HepG2 (cell line): Measurements from ENCODE around the gene NPBWR2. TPM values are rescaled to one million over a fixed set of nuclear protein-coding genes. Genes with fewer than 3 reads are reported as not detected.

Source experiments
- ARID3A ChIP-seq: IDR thresholded peaks from 2 replicates; pipeline ENCODE4 v1.6.1; 2012; ENCODE audit warnings: low read depth, low read length, improper control_type of control experiment
- E2F2 ChIP-seq: sonication (generic); formaldehyde crosslinking; IDR thresholded peaks from 2 replicates; pipeline ENCODE4 v1.4.0; 2020; ENCODE audit warnings: missing genetic modification reagents, borderline replicate concordance
- FOXC1 ChIP-seq: sonication (generic); formaldehyde crosslinking; IDR thresholded peaks from 2 replicates; pipeline ENCODE4 v1.8.0; 2022; ENCODE audit warnings: mild to moderate bottlenecking, missing genetic modification reagents, borderline replicate concordance
- GATAD2A ChIP-seq: IDR thresholded peaks from 2 replicates; pipeline ENCODE4 v1.6.1; 2016
- GMEB1 ChIP-seq: sonication (generic); formaldehyde crosslinking; IDR thresholded peaks from 2 replicates; pipeline ENCODE4 v1.5.1; 2020; ENCODE audit warnings: missing genetic modification reagents, mild to moderate bottlenecking, borderline replicate concordance
- HHEX ChIP-seq: IDR thresholded peaks from 2 replicates; pipeline ENCODE4 v1.6.1; 2016; ENCODE audit warnings: control low read depth
- HNRNPLL ChIP-seq: fragments of 200-400 bp; formaldehyde crosslinking; IDR thresholded peaks from 2 replicates; pipeline ENCODE4 v1.6.1; 2017; ENCODE audit warnings: mild to moderate bottlenecking, low read depth, low read length; ENCODE audit not compliant: poor library complexity, severe bottlenecking
- JUNB ChIP-seq: sonication (generic); formaldehyde crosslinking; IDR thresholded peaks from 2 replicates; pipeline ENCODE4 v1.8.0; 2022; ENCODE audit warnings: missing genetic modification reagents, mild to moderate bottlenecking, borderline replicate concordance
- MIER2 ChIP-seq: IDR thresholded peaks from 2 replicates; pipeline ENCODE4 v1.6.1; 2016; ENCODE audit warnings: missing biosample characterization, missing genetic modification reagents
- MLX ChIP-seq: IDR thresholded peaks from 2 replicates; pipeline ENCODE4 v1.6.1; 2016
- NFKBIZ ChIP-seq: IDR thresholded peaks from 2 replicates; pipeline ENCODE4 v1.6.1; 2018; ENCODE audit warnings: missing genetic modification reagents, missing compliant biosample characterization
- TERF1 ChIP-seq: sonication (generic); formaldehyde crosslinking; IDR thresholded peaks from 2 replicates; pipeline ENCODE4 v1.8.0; 2022; ENCODE audit warnings: mild to moderate bottlenecking, missing genetic modification reagents, moderate library complexity
- TP53 ChIP-seq: sonication (generic); formaldehyde crosslinking; conservative IDR thresholded peaks from 2 replicates; pipeline ENCODE4 v1.4.0; 2020; ENCODE audit warnings: missing genetic modification reagents
- ZBTB2 ChIP-seq: sonication (generic); formaldehyde crosslinking; IDR thresholded peaks from 2 replicates; pipeline ENCODE4 v1.8.0; 2022; ENCODE audit warnings: low read depth, missing genetic modification reagents
- ZBTB38 ChIP-seq: sonication (generic); formaldehyde crosslinking; IDR thresholded peaks from 2 replicates; pipeline ENCODE4 v1.5.1; 2020; ENCODE audit warnings: mild to moderate bottlenecking, missing genetic modification reagents
- ZFP62 ChIP-seq: sonication (generic); formaldehyde crosslinking; IDR thresholded peaks from 2 replicates; pipeline ENCODE4 v1.4.0; 2020; ENCODE audit warnings: missing genetic modification reagents
- ZFX ChIP-seq: sonication (generic); formaldehyde crosslinking; IDR thresholded peaks from 2 replicates; pipeline ENCODE4 v1.4.0; 2020; ENCODE audit warnings: mild to moderate bottlenecking, low read depth, missing genetic modification reagents, moderate library complexity
- ZGPAT ChIP-seq: IDR thresholded peaks from 2 replicates; pipeline ENCODE4 v1.6.1; 2016; ENCODE audit warnings: mild to moderate bottlenecking
- ZNF552 ChIP-seq: sonication (generic); formaldehyde crosslinking; IDR thresholded peaks from 2 replicates; pipeline ENCODE4 v1.9.0; 2022; ENCODE audit warnings: missing genetic modification reagents, mild to moderate bottlenecking, borderline replicate concordance
- polyA plus RNA-seq, 8 experiments: library from polyadenylated mRNA; depleted of rRNA in 3 of 8; stranded (reverse) in 7 of 8; unstranded in 1 of 8; fragments of >200 nt; fragmentation: Illumina TruSeq in 4 of 8; extraction: Trizol in 4 of 8; gene quantifications; 2 replicates each; pipeline versions ENCODE4 v1.2.1 to v1.2.3, GENCODE V29; 2011 to 2016; ENCODE audit warnings: low read depth in 4 of 8, missing spikeins in 1 of 8, mixed read lengths in 1 of 8; ENCODE audit not compliant: insufficient read depth in 1 of 8
- total RNA-seq, 5 experiments: library from RNA; depleted of rRNA; stranded (reverse); fragments of >200 nt; fragmentation: Illumina TruSeq; extraction: Trizol; gene quantifications; 2 replicates each; pipeline ENCODE4 v1.2.3, GENCODE V29; 2016; ENCODE audit warnings: low read depth in 1 of 5

The NPBWR2 gene
- total and polyA plus RNA-seq, 2 of the 13 experiments (the other 11 are each of a cell fraction or from before 2014, with no cell fraction given) = not detected

GRCh38 chr20:64063389-64064144 is 43.8 kb downstream of the NPBWR2 start (continued):
- TF ChIP-seq ZGPAT (CRISPR knock-in tag) (no peak; the same call in 1 of the 2 replicates), HNRNPLL (no peak), FOXC1 (CRISPR knock-in tag) (peak; percentile 89), NFKBIZ (CRISPR knock-in tag) (peak; percentile 71; the same call in 1 of the 2 replicates), JUNB (CRISPR knock-in tag) (no peak), HHEX (CRISPR knock-in tag) (no peak), TP53 (CRISPR knock-in tag) (no peak), ZFP62 (CRISPR knock-in tag) (no peak), ZBTB2 (CRISPR knock-in tag) (no peak), GATAD2A (CRISPR knock-in tag) (no peak; the same call in 1 of the 2 replicates), GMEB1 (CRISPR knock-in tag) (no peak), ZFX (CRISPR knock-in tag) (peak; percentile 69), ZBTB38 (no peak), TERF1 (no peak), MIER2 (peak; percentile 14; the same call in 1 of the 2 replicates), ZNF552 (CRISPR knock-in tag) (peak; percentile 89; the same call in 1 of the 2 replicates), E2F2 (CRISPR knock-in tag) (no peak), ARID3A (no peak), MLX (CRISPR knock-in tag) (no peak)
